K562 (cell line): ENCODE measurements around the gene MUC3A. TPM values are rescaled to one million over a fixed set of nuclear protein-coding genes. Genes with fewer than 3 reads are reported as not detected.

Experiments
- CHAMP1 ChIP-seq: fragments of 450-650 bp; IDR thresholded peaks from 2 replicates; pipeline ENCODE4 v1.6.1; 2016; ENCODE audit warnings: mild to moderate bottlenecking
- CTCFL ChIP-seq: IDR thresholded peaks from 2 replicates; pipeline ENCODE4 v1.6.1; 2011; ENCODE audit warnings: borderline replicate concordance, low read depth, mild to moderate bottlenecking, moderate library complexity, low read length; ENCODE audit not compliant: insufficient read depth, poor library complexity, severe bottlenecking
- EZH2 ChIP-seq: IDR thresholded peaks from 2 replicates; pipeline ENCODE4 v1.6.1; 2012; ENCODE audit warnings: low read depth, mild to moderate bottlenecking, inconsistent platforms, low read length, borderline replicate concordance
- GTF2B ChIP-seq: IDR thresholded peaks from 2 replicates; pipeline ENCODE4 v1.6.1; 2011; ENCODE audit not compliant: insufficient read length; ENCODE audit errors: extremely low read depth
- HCFC1 ChIP-seq: IDR thresholded peaks from 2 replicates; pipeline ENCODE4 v1.6.1; 2012; ENCODE audit warnings: low read depth, low read length, improper control_type of control experiment
- JUND ChIP-seq, 2 experiments: IDR thresholded peaks; 2 replicates in 1 of 2; 3 replicates in 1 of 2; pipeline ENCODE4 v1.6.1; 2011; ENCODE audit warnings: borderline replicate concordance in 2 of 2, low read depth in 2 of 2, low read length in 2 of 2, improper control_type of control experiment in 1 of 2, missing biosample characterization in 1 of 2, missing genetic modification characterization in 1 of 2, missing genetic modification reagents in 1 of 2
- MTA3 ChIP-seq: fragments of 450-650 bp; formaldehyde crosslinking; IDR thresholded peaks from 2 replicates; pipeline ENCODE4 v1.6.1; 2017; ENCODE audit warnings: mild to moderate bottlenecking, borderline replicate concordance
- NCOA6 ChIP-seq: fragments of 450-650 bp; IDR thresholded peaks from 2 replicates; pipeline ENCODE4 v1.6.1; 2017; ENCODE audit warnings: mild to moderate bottlenecking
- NFIX ChIP-seq: fragments of 250-450 bp; sonication (Bioruptor Pico); IDR thresholded peaks from 2 replicates; pipeline ENCODE4 v1.4.0; 2020; ENCODE audit warnings: low read depth, mild to moderate bottlenecking, moderate library complexity
- STAT5A ChIP-seq: IDR thresholded peaks from 2 replicates; pipeline ENCODE4 v1.6.1; 2012; ENCODE audit warnings: low read length, inconsistent platforms, borderline replicate concordance
- ZHX1 ChIP-seq: fragments of 150-350 bp; conservative IDR thresholded peaks from 2 replicates; pipeline ENCODE4 v1.6.1; 2014; ENCODE audit warnings: low read length
- ZNF609 ChIP-seq: sonication (generic); formaldehyde crosslinking; IDR thresholded peaks from 2 replicates; pipeline ENCODE4 v1.8.1; 2023; ENCODE audit warnings: missing genetic modification reagents, mild to moderate bottlenecking, borderline replicate concordance
- polyA plus RNA-seq, 8 experiments: library from polyadenylated mRNA; depleted of rRNA in 4 of 8; stranded (reverse) in 5 of 8; unstranded in 3 of 8; fragments of >200 nt; fragmentation: Nextera tagmentation in 2 of 8; fragmentation: Illumina TruSeq in 1 of 8; extraction: Ambion mirVana in 2 of 8; extraction: Trizol in 1 of 8; gene quantifications; 2 replicates each; pipeline versions ENCODE4 v1.2.1 to v1.2.3, GENCODE V29; 2011 to 2014; ENCODE audit warnings: inconsistent platforms in 1 of 8, missing spikeins in 1 of 8
- total RNA-seq, 7 experiments: library from RNA; depleted of rRNA in 6 of 7; stranded (reverse); fragments of >200 nt in 6 of 7; fragmentation: Illumina TruSeq in 2 of 7; extraction: Trizol in 2 of 7; gene quantifications; 2 replicates each; pipeline versions ENCODE4 v1.2.1 to v1.2.3, GENCODE V29; 2011 to 2021; ENCODE audit warnings: low replicate concordance in 1 of 7

Gene MUC3A
- total and polyA plus RNA-seq, 9 of the 15 experiments (the other 6 are each of a cell fraction or from before 2014, with no cell fraction given) = 0.06 to 2.2 (median 0.20) TPM; not detected in 1

- TF ChIP-seq CHAMP1 = no peak
- peak; percentile 95 for TF ChIP-seq JUND (IDR thresholded peaks at IDR 0.05; ENCODE audit: borderline replicate concordance, low read depth, low read length)
- peak; percentile 89; the same call in 2 of the 3 replicates for TF ChIP-seq JUND (tag; IDR thresholded peaks at IDR 0.05; ENCODE audit: borderline replicate concordance, low read depth, low read length)
- no peak for TF ChIP-seq HCFC1
- no peak for TF ChIP-seq NFIX (CRISPR knock-in tag)
- no peak for TF ChIP-seq STAT5A
- TF ChIP-seq MTA3 = peak; percentile 70
- no peak for TF ChIP-seq NCOA6
- TF ChIP-seq CTCFL = no peak
- no peak for TF ChIP-seq GTF2B
- no peak for TF ChIP-seq ZHX1
- no peak for TF ChIP-seq ZNF609
- TF ChIP-seq EZH2 = no peak
These were observed 67.9 kb downstream of the MUC3A start (continued) for GRCh38 chr7:101017064-101017777.
